ENCODE measurements around the gene AP1M2.
A peak's percentile ranks its signal among the peaks of the same experiment; 100 is the strongest.

Gene AP1M2

GRCh38 chr19:10600149-10600548 lies 13.0 kb upstream of the AP1M2 start:
- no peak overlapping the region for H3K4me3 ChIP-seq (ENCODE audit: low read depth, low read length)
- H3K4me1 ChIP-seq (ENCODE audit: control insufficient read depth, insufficient read depth, low read length) = no peaks in the 10 kb centered on the region
- no peak overlapping the region for H3K27ac ChIP-seq (ENCODE audit: extremely low read depth, low read depth, low read length)
- no peak for TF ChIP-seq ZBTB26 (tag by site-specific recombination; optimal IDR thresholded peaks at IDR 0.05)
- TF ChIP-seq BCL11B (tag by site-specific recombination; IDR thresholded peaks at IDR 0.05; ENCODE audit: low read depth) = no peak
- no peak for TF ChIP-seq ZNF274 (IDR thresholded peaks at IDR 0.05; ENCODE audit: low read length)
- TF ChIP-seq ZNF274 (tag by site-specific recombination; IDR thresholded peaks at IDR 0.05; ENCODE audit: borderline replicate concordance) = no peak
- no peak for TF ChIP-seq ZSCAN4 (tag by site-specific recombination; IDR thresholded peaks at IDR 0.05)
- no peak for TF ChIP-seq GLI2 (tag by site-specific recombination; IDR thresholded peaks at IDR 0.05; ENCODE audit: borderline replicate concordance, low read depth)
- peak; percentile 42; the same call in 1 of the 2 replicates for TF ChIP-seq ZNF121 (tag by site-specific recombination; IDR thresholded peaks at IDR 0.05)
- H3K9me3 ChIP-seq (ENCODE audit: control insufficient read depth, insufficient read depth, low read depth, low read length) = no peaks in the 10 kb centered on the region
- no peaks in the 10 kb centered on the region for H3K36me3 ChIP-seq (ENCODE audit: control insufficient read depth in 2 of 2, insufficient read depth in 1 of 2, low read length in 2 of 2)
- POLR2A ChIA-PET = interaction anchor here (0.6 kb wide), 1 partner anchor 27 kb away, joined by 3 read pairs; no protein-coding TSS in a partner anchor
- CTCF ChIA-PET = interaction anchor here (0.5 to 1.7 kb wide), 3 partner anchors 32 to 46 kb away, joined by 5 to 6 read pairs (median 6); no protein-coding TSS in a partner anchor

- ChIA-PET POLR2A (no interaction called here), CTCF (interaction anchor here (0.5 to 3.8 kb wide), 2 partner anchors 21 to 50 kb away, joined by 3 to 14 read pairs; no protein-coding TSS in a partner anchor)
- Histone ChIP-seq H3K27ac (ENCODE audit: extremely low read depth, low read depth, low read length) (no peak overlapping the region), H3K9me3 (ENCODE audit: control insufficient read depth, insufficient read depth, low read depth, low read length) (no peaks in the 10 kb centered on the region), H3K4me3 (ENCODE audit: low read depth, low read length) (no peak overlapping the region), H3K36me3 (ENCODE audit: control insufficient read depth in 2 of 2, insufficient read depth in 1 of 2, low read length in 2 of 2) (no peaks in the 10 kb centered on the region), H3K4me1 (ENCODE audit: control insufficient read depth, insufficient read depth, low read length) (no peaks in the 10 kb centered on the region)
- TF ChIP-seq ZBTB6 (tag by site-specific recombination; IDR thresholded peaks at IDR 0.05) (no peak), BCL11A (tag by site-specific recombination; IDR thresholded peaks at IDR 0.05; ENCODE audit: low read depth) (no peak), HOXD13 (CRISPR knock-in tag; IDR thresholded peaks at IDR 0.05; ENCODE audit: borderline replicate concordance) (no peak), KLF1 (tag by site-specific recombination; IDR thresholded peaks at IDR 0.05) (peak; percentile 27; the same call in 1 of the 2 replicates), FEZF1 (tag by site-specific recombination; IDR thresholded peaks at IDR 0.05) (no peak), ZNF16 (tag by site-specific recombination; IDR thresholded peaks at IDR 0.05; ENCODE audit: low read depth) (peak; percentile 60), PRDM2 (tag by site-specific recombination; IDR thresholded peaks at IDR 0.05; ENCODE audit: borderline replicate concordance) (no peak), ZNF473 (tag by site-specific recombination; IDR thresholded peaks at IDR 0.05) (no peak), ZBTB20 (tag by site-specific recombination; IDR thresholded peaks at IDR 0.05) (peak; percentile 33; the same call in 1 of the 2 replicates)
These were observed 6.9 kb upstream of the AP1M2 start for GRCh38 chr19:10593820-10594637.
